ENCODE results near the gene CC2D2A. TPM values are rescaled to one million over a fixed set of nuclear protein-coding genes. Genes with fewer than 3 reads are reported as not detected.

The CC2D2A gene
- total RNA-seq, 1 experiment from 2014 or later = 10.2 TPM

GRCh38 chr4:15636818-15637217 is 167.1 kb downstream of the CC2D2A start:
- no peak overlapping the region for H3K27ac Mint-ChIP-seq

GRCh38 chr4:15638418-15638817 is 168.7 kb downstream of the CC2D2A start:
- no peak for ATAC-seq
- TF ChIP-seq ZNF219 (CRISPR knock-in tag; IDR thresholded peaks at IDR 0.05; ENCODE audit: borderline replicate concordance) (no peak), JUN (CRISPR knock-in tag; IDR thresholded peaks at IDR 0.05) (no peak), RELA (CRISPR knock-in tag; IDR thresholded peaks at IDR 0.05; ENCODE audit: borderline replicate concordance) (no peak), CDX4 (CRISPR knock-in tag; IDR thresholded peaks at IDR 0.05; ENCODE audit: borderline replicate concordance) (no peak), TCF7 (CRISPR knock-in tag; IDR thresholded peaks at IDR 0.05; ENCODE audit: low read depth) (no peak), ZNF138 (CRISPR knock-in tag; conservative IDR thresholded peaks at IDR 0.05) (no peak), JAZF1 (CRISPR knock-in tag; IDR thresholded peaks at IDR 0.05) (no peak), PRDM15 (CRISPR knock-in tag; IDR thresholded peaks at IDR 0.05) (no peak), ESRRA (CRISPR knock-in tag; IDR thresholded peaks at IDR 0.05; ENCODE audit: borderline replicate concordance) (no peak)
- Mint-ChIP-seq H3K36me3 (peaks cover 22% of the 10 kb centered on the region), H3K4me3 (no peak overlapping the region), H3K27me3 (ENCODE audit: low read depth) (no peaks in the 10 kb centered on the region), H3K9me3 (no peaks in the 10 kb centered on the region), H3K27ac (no peak overlapping the region), H3K4me1 (no peaks in the 10 kb centered on the region)
- POLR2A ChIA-PET = no interaction called here
- CTCF ChIA-PET = no interaction called here
- DNase-seq (ENCODE audit: low spot score) = no peak

More at GRCh38 chr4:15636818-15637217, 167.1 kb downstream of the CC2D2A start:
- ATAC-seq (no peak), DNase-seq (ENCODE audit: low spot score) (no peak)
- no peak overlapping the region for H3K4me3 Mint-ChIP-seq
- no peak for TF ChIP-seq TP53 (CRISPR knock-in tag; IDR thresholded peaks at IDR 0.05)
- no peaks in the 10 kb centered on the region for H3K4me1 Mint-ChIP-seq
- ChIA-PET POLR2A (no interaction called here), CTCF (no interaction called here)
- peaks cover 6% of the 10 kb centered on the region for H3K9me3 Mint-ChIP-seq
- H3K27me3 Mint-ChIP-seq (ENCODE audit: low read depth) = no peaks in the 10 kb centered on the region
- H3K36me3 Mint-ChIP-seq = peaks cover 33% of the 10 kb centered on the region

GRCh38 chr4:15648600-15648999 is 178.9 kb downstream of the CC2D2A start:
- DNase-seq (ENCODE audit: low spot score) = no peak
- no peaks in the 10 kb centered on the region for H3K27me3 Mint-ChIP-seq (ENCODE audit: low read depth)
- H3K4me1 Mint-ChIP-seq = peaks cover 33% of the 10 kb centered on the region
- H3K9me3 Mint-ChIP-seq = no peaks in the 10 kb centered on the region
- no peak overlapping the region; the same call in 1 of the 2 replicates for H3K27ac Mint-ChIP-seq
- H3K36me3 Mint-ChIP-seq = no peaks in the 10 kb centered on the region
- CTCF ChIA-PET = no interaction called here
- ATAC-seq = no peak
- TF ChIP-seq ZNF317 (CRISPR knock-in tag; IDR thresholded peaks at IDR 0.05; ENCODE audit: borderline replicate concordance, low read depth) (no peak), HMGXB4 (CRISPR knock-in tag; IDR thresholded peaks at IDR 0.05) (no peak), ZNF263 (CRISPR knock-in tag; IDR thresholded peaks at IDR 0.05; ENCODE audit: low read depth) (no peak), IRF1 (CRISPR knock-in tag; IDR thresholded peaks at IDR 0.05) (no peak), CREM (CRISPR knock-in tag; IDR thresholded peaks at IDR 0.05) (no peak), IRF2 (CRISPR knock-in tag; IDR thresholded peaks at IDR 0.05; ENCODE audit: borderline replicate concordance, low read depth) (no peak), SP1 (CRISPR knock-in tag; conservative IDR thresholded peaks at IDR 0.05) (no peak), EMX1 (CRISPR knock-in tag; IDR thresholded peaks at IDR 0.05) (no peak), ZSCAN18 (CRISPR knock-in tag; IDR thresholded peaks at IDR 0.05) (no peak), FOXK1 (CRISPR knock-in tag; IDR thresholded peaks at IDR 0.05) (no peak), ZNF416 (CRISPR knock-in tag; IDR thresholded peaks at IDR 0.05) (no peak), ZNF281 (CRISPR knock-in tag; IDR thresholded peaks at IDR 0.05) (no peak)
- POLR2A ChIA-PET = no interaction called here
- no peak overlapping the region for H3K4me3 Mint-ChIP-seq

Measured in WTC11 (cell line).